CD4-positive, alpha-beta T cell treated with Interferon gamma for 1 hour (primary cell): Measurements from ENCODE around the gene KLF15.

Experiments
- DNase-seq: peaks from one replicate; pipeline ENCODE4 v3.0.0-alpha.2; 2020

The KLF15 gene

GRCh38 chr3:126389112-126389793 is 32.0 kb upstream of the KLF15 start:
- peak; percentile 69 for DNase-seq

- no peak for DNase-seq
Observed at GRCh38 chr3:126381966-126382365, 24.8 kb upstream of the KLF15 start.

- no peak for DNase-seq
Observed at GRCh38 chr3:126380011-126380768, 23.0 kb upstream of the KLF15 start.

GRCh38 chr3:126378341-126378751 is 21.1 kb upstream of the KLF15 start:
- DNase-seq = no peak

- DNase-seq = no peak
Observed at GRCh38 chr3:126377211-126377610, 20.0 kb upstream of the KLF15 start.

- no peak for DNase-seq
Observed at GRCh38 chr3:126376444-126376843, 19.2 kb upstream of the KLF15 start.

GRCh38 chr3:126375835-126376331 is 18.7 kb upstream of the KLF15 start:
- no peak for DNase-seq

GRCh38 chr3:126373682-126374601 is 16.7 kb upstream of the KLF15 start:
- DNase-seq = no peak

- no peak for DNase-seq
Observed at GRCh38 chr3:126373146-126373613, 16.0 kb upstream of the KLF15 start.

GRCh38 chr3:126372413-126373145 is 15.4 kb upstream of the KLF15 start:
- no peak for DNase-seq

GRCh38 chr3:126371096-126371705 is 14.0 kb upstream of the KLF15 start:
- DNase-seq = no peak

- no peak for DNase-seq
Observed at GRCh38 chr3:126370606-126371005, 13.4 kb upstream of the KLF15 start.

GRCh38 chr3:126370055-126370454 is 12.8 kb upstream of the KLF15 start:
- no peak for DNase-seq

GRCh38 chr3:126369490-126369889 is 12.3 kb upstream of the KLF15 start:
- no peak for DNase-seq

GRCh38 chr3:126367316-126367805 is 10.2 kb upstream of the KLF15 start:
- no peak for DNase-seq

- no peak for DNase-seq
Observed at GRCh38 chr3:126365351-126366277, 8.4 kb upstream of the KLF15 start.

GRCh38 chr3:126364731-126365301 is 7.6 kb upstream of the KLF15 start:
- DNase-seq = no peak

GRCh38 chr3:126364130-126364695 is 7.0 kb upstream of the KLF15 start:
- DNase-seq = no peak

GRCh38 chr3:126361211-126361610 is 4.0 kb upstream of the KLF15 start:
- no peak for DNase-seq

- no peak for DNase-seq
Observed at GRCh38 chr3:126360714-126361060, 3.5 kb upstream of the KLF15 start.
